NCI-H128 (cell line): Measurements from ENCODE around the gene HEPH.
"Not testable (repeated sequence)": the region's sequence is repeated elsewhere in the genome, so short reads cannot be mapped to it uniquely, and the experiment has no call there.

ENCODE experiments used
- DNase-seq: peaks from one replicate; lab custom pipeline; 2025; ENCODE audit not compliant: unreplicated experiment; lab: John Stamatoyannopoulos, UW

Gene HEPH

DNA sequence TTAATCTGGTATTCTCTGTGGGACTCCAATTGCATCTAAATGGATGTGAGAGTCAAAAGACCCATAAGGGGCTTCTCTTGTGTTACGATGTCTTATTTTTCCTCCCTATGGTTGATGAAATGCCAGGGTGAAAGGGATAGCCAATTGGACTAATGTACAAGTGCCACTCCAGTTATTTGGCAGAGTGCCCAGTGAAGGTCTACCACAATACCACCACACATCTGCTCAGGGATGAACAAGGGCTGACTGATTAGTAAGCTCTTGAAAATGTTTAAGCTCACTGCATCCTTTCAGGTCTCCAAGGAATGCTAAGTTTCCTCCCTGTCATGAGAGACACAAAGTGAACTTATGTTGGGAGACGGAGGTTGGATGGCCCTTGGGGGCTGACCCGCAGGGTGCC lies 57.8 kb downstream of the HEPH start:
- no peak for DNase-seq

DNA sequence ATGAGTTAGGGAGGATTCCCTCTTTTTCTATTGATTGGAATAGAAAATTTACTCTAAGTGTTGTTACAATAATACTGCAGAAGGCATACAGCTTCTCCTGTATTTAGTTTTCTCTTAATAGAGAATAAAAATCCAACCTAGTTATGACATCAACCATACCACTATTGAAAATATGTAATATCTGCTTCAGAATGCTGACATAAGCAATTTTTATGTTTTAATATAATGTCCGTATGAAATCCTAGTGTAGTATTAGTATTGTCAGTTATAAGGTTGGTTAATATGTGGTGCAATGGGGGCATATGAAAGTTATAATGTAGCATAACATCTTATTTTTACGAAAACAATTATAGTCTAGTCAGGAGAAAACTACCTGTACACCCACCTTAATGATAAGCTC lies 68.2 kb downstream of the HEPH start:
- peak; percentile 29 for DNase-seq

DNA sequence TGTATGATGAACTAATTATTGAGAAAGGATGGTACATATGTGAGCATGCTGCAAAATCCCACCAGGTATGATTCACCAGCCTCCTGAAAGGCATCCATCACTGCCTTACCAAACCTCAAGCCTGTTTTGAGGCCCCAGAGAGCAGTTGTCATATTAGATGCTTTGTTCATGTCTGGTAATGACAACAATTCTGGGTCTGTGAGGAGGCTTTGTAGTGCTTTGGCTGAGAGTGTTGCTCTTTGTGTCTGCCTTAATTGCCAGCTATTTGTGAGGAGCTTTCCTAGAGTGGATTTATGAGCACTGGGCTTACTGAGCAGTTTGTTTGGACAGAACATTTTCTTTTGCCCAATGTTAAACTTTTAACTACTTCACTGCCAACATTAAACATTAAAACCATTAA lies 69.2 kb downstream of the HEPH start:
- no peak for DNase-seq

DNA sequence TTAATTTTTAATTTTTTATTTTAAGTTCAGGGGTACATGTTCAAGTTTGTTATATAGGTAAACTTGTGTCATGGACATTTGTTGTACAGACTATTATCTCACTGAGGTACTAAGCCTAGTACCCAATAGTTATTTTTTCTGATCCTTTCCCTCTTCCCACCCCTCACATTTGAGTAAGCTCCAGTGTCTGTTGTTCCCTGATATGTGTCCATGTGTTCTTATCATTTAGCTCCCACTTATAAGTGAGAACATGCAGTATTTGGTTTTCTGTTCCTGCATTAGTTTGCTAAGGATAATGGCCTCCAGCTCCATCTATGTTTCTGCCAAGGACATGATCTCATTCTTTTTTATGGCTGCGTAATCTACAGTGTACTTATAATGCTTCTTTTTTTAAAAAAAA lies 69.9 kb downstream of the HEPH start:
- DNase-seq, result not testable (repeated sequence)

DNA sequence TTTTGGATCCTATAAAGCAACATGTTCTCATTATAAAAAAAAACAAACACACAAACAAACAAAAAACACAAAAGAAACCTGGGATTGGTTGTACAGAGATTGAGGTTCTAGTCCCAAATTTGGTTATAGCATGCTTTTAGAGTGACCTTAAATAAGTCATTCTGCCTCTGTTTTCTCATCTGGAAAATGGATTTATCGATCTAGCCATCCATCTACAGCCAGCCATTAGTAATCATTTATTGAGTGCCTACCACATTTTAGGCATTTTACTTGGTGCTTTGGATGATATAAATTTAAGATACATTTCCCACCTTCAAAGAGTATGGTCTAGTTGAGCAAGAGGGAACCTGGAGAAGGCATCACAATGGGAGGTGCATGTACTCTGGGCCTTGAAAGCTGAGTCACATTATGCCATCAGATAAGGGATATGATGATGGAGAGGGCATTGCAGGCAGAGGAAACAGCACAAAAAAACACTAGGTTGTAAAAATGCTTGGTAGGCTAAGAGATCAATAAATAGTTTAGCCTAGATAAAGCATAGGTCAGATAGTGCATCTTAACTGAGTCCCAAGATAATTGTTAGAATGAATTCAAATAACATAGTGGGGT lies 91.4 kb downstream of the HEPH start:
- no peak for DNase-seq

DNA sequence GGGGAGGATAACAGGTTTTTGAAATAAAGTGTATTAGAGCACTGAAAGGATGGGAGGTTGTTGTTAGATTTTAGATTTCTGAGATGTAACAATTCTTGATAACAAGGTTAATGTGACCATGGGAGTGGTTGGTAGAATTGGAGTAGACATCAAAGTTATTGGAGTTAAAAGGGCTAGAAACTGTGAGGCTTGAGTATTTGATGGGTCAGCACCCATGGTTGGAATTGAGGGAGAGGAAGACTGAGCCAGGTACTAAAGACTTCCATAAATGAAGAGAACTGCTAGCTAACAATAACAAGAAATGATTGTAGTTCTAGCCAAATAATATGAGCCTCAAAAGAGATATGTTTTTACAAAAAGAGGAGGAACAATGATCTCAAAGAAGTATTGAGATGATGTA lies 98.8 kb downstream of the HEPH start:
- no peak for DNase-seq
